Osteocyte (in vitro differentiated cells): ENCODE results near the gene PRCC. TPM values are rescaled to one million over a fixed set of nuclear protein-coding genes. Genes with fewer than 3 reads are reported as not detected.

ENCODE experiments used
- DNase-seq: peaks from one replicate; pipeline ENCODE4 v3.0.0; 2021; ENCODE audit warnings: mixed read lengths; ENCODE audit not compliant: unreplicated experiment; ENCODE audit errors: extremely low spot score
- H3K27ac Mint-ChIP-seq: one replicate; pipeline ENCODE4 v1.8.0; 2021; ENCODE audit warnings: mild to moderate bottlenecking, mixed read lengths; ENCODE audit not compliant: unreplicated experiment
- H3K27me3 Mint-ChIP-seq: one replicate; pipeline ENCODE4 v1.8.0; 2021; ENCODE audit warnings: mixed read lengths; ENCODE audit not compliant: unreplicated experiment
- H3K36me3 Mint-ChIP-seq: one replicate; pipeline ENCODE4 v1.8.0; 2021; ENCODE audit warnings: mixed read lengths; ENCODE audit not compliant: unreplicated experiment
- H3K4me1 Mint-ChIP-seq: one replicate; pipeline ENCODE4 v1.8.0; 2021; ENCODE audit warnings: mixed read lengths; ENCODE audit not compliant: unreplicated experiment
- H3K4me3 Mint-ChIP-seq: one replicate; pipeline ENCODE4 v1.8.0; 2021; ENCODE audit warnings: mild to moderate bottlenecking, moderate library complexity, mixed read lengths; ENCODE audit not compliant: unreplicated experiment
- H3K9me3 Mint-ChIP-seq: one replicate; pipeline ENCODE4 v1.8.0; 2021; ENCODE audit warnings: mixed read lengths; ENCODE audit not compliant: unreplicated experiment
- CTCF ChIP-seq: fragments of 200-600 bp; sonication (generic); IDR thresholded peaks from 2 replicates; pipeline ENCODE4 v1.5.0; 2021; ENCODE audit warnings: antibody characterized with exemption, mild to moderate bottlenecking, moderate library complexity
- total RNA-seq: library from RNA; stranded (reverse); gene quantifications from 2 replicates; pipeline ENCODE4 v1.2.1, GENCODE V29; 2021

PRCC gene
- total RNA-seq, 1 donor from 2014 or later = 85.4 TPM

DNA sequence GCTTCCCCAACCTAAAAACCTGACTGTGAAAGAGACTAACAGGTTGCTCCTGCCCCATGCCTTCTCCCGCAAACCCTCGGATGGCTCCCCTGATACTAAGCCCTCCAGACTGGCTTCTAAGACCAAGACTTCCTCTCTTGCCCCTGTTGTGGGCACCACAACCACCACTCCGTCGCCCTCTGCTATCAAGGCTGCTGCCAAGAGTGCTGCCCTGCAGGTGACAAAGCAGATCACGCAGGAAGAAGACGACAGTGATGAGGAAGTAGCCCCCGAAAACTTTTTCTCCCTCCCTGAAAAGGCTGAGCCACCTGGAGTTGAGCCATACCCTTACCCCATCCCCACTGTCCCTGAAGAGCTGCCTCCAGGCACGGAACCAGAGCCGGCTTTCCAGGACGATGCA lies 19.3 kb downstream of the PRCC start:
- no peak overlapping the region for H3K4me3 Mint-ChIP-seq
- DNase-seq = no peak
- TF ChIP-seq CTCF = no peak
- H3K36me3 Mint-ChIP-seq = peaks cover 26% of the 10 kb centered on the region
- H3K9me3 Mint-ChIP-seq = no peaks in the 10 kb centered on the region
- no peaks in the 10 kb centered on the region for H3K27me3 Mint-ChIP-seq
- no peak overlapping the region for H3K27ac Mint-ChIP-seq
- H3K4me1 Mint-ChIP-seq = no peaks in the 10 kb centered on the region

DNA sequence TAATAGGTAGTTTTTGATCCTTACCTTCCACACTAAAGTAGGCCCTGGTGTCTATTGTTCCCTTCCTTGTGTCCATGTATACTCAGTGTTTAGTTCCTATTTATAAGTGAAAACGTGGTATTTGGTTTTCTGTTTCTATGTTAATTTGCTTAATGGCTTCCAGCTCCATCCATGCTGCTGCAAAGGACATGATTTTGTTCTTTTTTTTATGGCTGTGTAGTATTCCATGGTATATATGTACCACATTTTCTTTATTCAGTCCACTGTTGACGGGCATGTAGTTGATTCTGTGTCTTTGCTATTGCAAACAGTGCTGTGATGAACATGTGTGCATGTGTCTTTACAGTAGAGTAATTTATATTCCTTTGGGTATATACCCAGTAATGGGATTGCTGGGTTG lies 20.8 kb downstream of the PRCC start:
- H3K9me3 Mint-ChIP-seq = no peaks in the 10 kb centered on the region
- H3K27me3 Mint-ChIP-seq = no peaks in the 10 kb centered on the region
- H3K4me1 Mint-ChIP-seq = no peaks in the 10 kb centered on the region
- no peak for DNase-seq
- no peak for TF ChIP-seq CTCF
- H3K4me3 Mint-ChIP-seq = no peak overlapping the region
- H3K27ac Mint-ChIP-seq = no peak overlapping the region
- peaks cover 32% of the 10 kb centered on the region for H3K36me3 Mint-ChIP-seq

GRCh38 chr1:156789621-156790318 lies 22.4 kb downstream of the PRCC start:
- H3K27me3 Mint-ChIP-seq = no peaks in the 10 kb centered on the region
- DNase-seq = no peak
- peak overlapping the region; percentile 15 for H3K27ac Mint-ChIP-seq
- no peaks in the 10 kb centered on the region for H3K9me3 Mint-ChIP-seq
- H3K4me1 Mint-ChIP-seq = no peaks in the 10 kb centered on the region
- TF ChIP-seq CTCF = no peak
- H3K4me3 Mint-ChIP-seq = no peak overlapping the region
- H3K36me3 Mint-ChIP-seq = peaks cover 40% of the 10 kb centered on the region

- H3K9me3 Mint-ChIP-seq = no peaks in the 10 kb centered on the region
- TF ChIP-seq CTCF = no peak
- DNase-seq = no peak
- H3K4me1 Mint-ChIP-seq = peaks cover 3% of the 10 kb centered on the region
- no peak overlapping the region for H3K27ac Mint-ChIP-seq
- no peaks in the 10 kb centered on the region for H3K27me3 Mint-ChIP-seq
- H3K4me3 Mint-ChIP-seq = no peak overlapping the region
- peaks cover 37% of the 10 kb centered on the region for H3K36me3 Mint-ChIP-seq
Observed at GRCh38 chr1:156794506-156795373, 27.4 kb downstream of the PRCC start.

GRCh38 chr1:156795374-156795733 lies 28.0 kb downstream of the PRCC start:
- Mint-ChIP-seq H3K4me1 (peaks cover 5% of the 10 kb centered on the region), H3K9me3 (no peaks in the 10 kb centered on the region), H3K27me3 (no peaks in the 10 kb centered on the region), H3K36me3 (peaks cover 43% of the 10 kb centered on the region), H3K4me3 (no peak overlapping the region), H3K27ac (no peak overlapping the region)
- no peak for DNase-seq
- no peak for TF ChIP-seq CTCF
